ENCODE measurements around the gene SESTD1.
"Not testable (repeated sequence)": the region's sequence is repeated elsewhere in the genome, so short reads cannot be mapped to it uniquely, and the experiment has no call there.

SESTD1 gene

DNA sequence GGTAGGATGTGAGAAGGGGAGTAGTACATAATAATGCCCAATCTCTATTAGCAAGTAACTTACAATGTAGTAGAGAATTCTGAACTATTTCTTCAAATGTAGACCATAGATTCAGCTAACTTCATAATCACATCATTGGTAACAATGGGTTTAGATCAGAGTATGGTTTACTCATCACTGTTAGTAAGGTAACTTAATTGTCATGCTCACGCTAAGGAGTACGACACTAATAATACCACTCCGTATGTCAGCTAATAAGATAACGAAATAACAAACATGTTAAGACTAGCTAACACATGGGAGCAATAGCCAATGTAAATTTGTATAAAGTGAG, 158.3 kb downstream of the SESTD1 start:
- DNase-seq (ENCODE audit: low read depth) = no peak

DNA sequence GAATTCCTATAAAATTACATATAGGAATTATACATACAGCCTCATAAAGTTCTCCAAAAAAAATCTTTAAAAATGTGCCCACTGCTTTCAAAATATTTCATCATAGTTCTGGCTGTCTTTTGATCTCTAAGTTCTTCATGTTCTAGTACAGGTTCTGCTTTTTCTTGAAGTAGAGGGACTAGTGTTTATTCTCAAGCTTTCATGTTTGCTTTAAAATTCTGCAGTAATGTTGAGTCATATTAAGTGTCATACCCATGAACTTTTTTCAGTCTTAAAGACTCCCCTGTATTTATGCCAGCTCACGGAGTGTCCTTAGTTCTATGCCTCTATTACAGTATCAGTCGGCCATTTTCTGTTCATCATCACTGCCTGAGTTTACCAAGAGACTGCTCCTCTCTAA, 159.9 kb downstream of the SESTD1 start:
- DNase-seq (ENCODE audit: low read depth) = no peak

DNA sequence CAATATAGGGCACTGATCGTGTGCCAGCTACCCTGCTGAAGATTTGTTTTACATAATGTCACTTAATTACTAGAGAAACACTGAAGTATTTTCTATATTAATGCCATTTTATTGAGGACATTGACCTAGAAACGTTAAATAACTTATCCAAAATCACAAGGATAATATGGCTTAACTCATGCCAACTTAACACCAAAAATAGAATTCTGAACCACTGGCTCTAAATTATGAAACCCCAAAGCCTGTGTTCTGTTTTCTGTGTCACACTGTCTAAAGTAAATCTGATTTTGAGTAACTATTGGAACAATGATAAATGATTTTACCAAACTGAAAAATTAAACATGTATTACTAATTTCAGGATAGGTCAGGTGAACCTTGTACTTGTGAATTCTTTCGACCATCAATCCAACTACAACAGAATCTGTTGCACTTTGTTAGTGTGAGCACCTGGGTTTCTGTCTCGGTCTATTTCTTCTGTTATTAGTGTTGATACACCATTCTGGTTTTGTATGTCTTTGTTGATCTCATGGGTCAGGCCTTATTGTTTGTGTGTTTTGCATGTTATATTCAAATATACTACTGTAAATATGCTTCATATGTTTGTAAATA, 166.4 kb downstream of the SESTD1 start:
- DNase-seq (ENCODE audit: low read depth) = no peak

DNA sequence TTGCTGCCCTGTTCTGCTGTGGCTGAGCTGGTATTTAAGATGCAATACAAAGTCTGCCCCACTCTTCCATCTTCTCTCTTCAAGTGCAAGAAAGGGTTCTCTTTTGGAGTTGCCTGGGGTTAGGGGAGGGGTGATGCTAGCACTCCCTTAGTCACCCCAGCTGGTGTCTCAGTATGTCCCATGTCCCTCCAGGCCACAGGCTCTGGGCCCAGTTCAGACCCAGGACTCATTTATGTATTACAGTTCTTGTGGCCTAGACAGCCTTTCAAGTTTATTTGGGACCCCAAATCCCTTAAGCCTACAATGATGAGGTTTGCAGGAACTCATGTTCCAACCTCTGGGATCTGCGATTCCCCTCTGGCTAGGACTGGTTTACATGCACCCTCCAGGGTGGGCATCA, 167.5 kb downstream of the SESTD1 start:
- DNase-seq (ENCODE audit: low read depth) = no peak

DNA sequence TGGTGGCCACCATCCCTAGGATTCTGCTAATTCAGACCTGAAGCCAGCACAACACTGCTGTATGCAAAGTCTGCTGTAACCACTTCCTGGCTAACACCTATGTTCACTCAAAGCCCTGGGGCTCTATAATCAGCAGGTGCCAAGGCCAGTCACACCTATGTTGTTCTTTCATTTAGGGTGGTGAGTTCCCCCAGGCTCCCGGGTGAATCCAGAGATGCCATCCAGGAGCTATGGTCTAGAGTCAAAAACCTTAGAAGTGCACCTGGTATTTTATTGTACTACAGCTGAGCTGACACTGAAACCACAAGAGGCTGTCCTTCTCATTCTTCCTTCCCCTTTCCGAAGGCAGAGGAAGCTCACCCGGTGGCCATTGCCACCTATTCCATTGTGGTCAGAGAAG, 168.5 kb downstream of the SESTD1 start:
- no peak for DNase-seq (ENCODE audit: low read depth)

DNA sequence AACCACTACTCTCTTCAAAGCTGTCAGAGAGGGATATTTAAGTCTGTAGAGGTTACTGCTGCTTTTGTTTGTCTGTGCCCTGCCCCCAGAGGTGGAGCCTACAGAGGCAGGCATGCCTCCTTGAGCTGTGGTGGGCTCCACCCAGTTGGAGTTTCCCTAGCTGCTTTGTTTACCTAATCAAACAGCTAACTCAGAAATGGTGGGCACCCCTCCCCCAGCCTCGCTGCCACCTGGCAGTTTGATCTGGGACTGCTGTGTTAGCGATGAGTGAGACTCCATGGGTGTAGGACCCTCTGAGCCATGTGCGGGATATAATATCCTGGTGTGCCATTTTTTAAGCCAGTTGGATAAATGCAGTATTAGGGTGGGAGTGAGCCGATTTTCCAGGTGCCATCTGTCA, 171.7 kb downstream of the SESTD1 start:
- DNase-seq (ENCODE audit: low read depth) = not testable (repeated sequence)

DNA sequence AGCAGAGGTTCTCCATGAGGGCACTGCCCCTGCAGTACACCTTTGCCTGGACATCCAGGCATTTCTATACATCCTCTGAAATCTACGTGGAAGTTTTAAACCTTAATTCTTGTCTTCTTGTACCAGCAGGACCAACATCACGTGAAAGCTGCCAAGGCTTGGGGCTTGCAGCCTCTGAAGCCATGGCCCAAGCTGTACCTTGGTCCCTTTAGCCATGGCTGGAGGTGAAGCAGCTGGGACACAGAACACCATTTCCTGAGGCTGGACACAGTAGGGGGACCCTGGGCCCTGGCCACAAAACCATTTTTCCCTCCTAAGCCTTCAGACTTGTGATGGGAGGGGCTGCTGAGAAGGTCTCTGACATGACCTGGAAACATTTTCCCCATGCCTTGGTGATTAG, 181.9 kb downstream of the SESTD1 start:
- no peak for DNase-seq (ENCODE audit: low read depth)

DNA sequence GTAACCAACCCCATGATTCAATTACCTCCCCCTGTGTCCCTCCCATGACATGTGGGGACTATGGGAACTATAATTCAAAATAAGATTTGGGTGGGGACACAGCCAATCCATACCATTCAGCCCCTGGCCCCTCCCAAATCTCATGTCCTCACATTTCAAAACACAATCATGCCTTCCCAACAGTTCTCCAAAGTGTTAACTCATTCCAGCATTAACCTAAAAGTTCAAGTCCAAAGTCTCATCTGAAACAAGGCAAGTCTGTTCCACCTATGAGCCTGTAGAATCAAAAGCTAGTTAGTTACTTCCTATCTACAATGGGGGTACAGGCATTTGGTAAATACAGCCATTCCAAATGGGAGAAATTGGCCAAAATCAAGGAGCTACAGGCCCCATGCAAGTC, 182.7 kb downstream of the SESTD1 start:
- no peak for DNase-seq (ENCODE audit: low read depth)

DNA sequence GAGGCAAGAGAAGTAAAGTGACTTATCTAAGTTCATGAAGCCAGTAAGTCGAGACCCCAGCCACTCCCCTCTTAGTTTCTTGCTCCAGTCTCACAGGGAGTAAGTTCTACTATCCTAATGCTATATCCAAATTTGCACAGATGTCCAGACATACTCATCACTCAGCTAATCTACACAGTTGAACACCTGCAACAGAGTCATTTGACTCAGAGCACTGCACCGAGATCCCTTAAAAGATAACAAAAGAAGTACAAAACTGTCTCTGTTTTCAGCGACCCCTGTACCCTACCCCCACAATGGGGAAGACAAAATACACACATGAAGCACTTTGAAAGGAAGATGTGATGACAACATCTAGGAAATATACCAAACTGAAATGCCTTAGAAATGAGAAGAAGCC, 192.1 kb downstream of the SESTD1 start:
- DNase-seq (ENCODE audit: low read depth) = no peak

DNA sequence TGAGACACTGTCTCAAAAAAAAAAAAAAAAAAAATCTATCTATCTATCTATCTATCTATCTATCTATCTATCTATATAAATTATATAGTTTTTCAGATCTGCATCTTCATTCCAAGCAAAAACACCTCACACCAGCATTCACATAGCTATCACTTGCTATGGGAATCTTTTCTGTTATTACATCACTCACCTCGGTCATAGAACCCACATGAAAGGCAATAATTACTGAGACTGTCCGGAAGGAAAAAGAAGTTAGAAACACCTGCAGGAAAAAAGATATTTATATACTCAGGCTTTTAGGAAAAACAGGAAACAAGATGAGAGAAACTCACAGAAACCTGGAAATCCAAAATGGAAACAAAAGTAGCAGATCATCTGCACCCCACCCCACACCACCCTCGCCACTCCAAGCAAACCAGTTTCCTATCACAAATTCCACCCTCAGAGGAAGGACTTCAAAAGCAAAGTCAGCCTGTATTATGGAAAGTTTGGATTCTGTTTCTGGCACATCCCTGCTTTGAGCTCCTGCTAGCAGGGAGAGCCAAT, 192.7 kb downstream of the SESTD1 start:
- no peak for DNase-seq (ENCODE audit: low read depth)

DNA sequence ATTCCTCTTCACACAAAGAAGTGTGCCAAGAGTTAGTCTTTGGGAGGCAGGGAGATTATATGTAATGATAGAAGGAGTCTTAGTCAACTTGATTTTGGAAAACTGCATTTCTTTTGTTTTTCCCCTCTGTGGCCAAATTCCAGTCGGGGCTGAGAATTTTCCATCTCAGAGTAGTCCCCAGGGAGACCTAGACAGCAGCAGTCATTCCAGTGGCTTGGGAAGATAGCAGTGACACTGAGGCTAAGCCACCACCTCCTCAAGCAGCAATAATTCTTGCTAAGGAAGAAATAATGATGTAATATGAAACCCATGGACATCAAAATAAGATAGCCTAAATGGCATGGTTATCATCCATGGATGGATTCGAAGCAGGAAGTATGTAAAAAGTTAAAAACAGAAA, 193.7 kb downstream of the SESTD1 start:
- no peak for DNase-seq (ENCODE audit: low read depth)

DNA sequence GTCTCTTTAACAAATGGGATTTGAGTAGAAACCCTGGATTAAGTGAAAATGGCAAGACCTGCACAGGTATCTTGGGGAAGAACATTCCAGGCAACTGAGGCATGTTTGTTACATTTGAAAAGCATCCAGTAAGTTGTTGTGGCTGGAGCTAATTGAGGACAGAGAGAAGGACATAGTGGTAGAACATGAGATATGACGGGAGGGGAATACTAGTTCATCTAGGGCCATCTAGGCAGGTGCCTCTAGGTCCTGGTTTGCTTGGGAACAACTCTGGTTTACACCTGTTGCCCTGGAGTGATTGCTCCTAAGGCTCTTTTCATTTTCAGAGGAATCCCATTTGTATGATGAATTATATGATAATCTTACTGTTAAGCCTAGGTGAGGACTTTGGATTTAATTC, 194.9 kb downstream of the SESTD1 start:
- DNase-seq (ENCODE audit: low read depth) = no peak

DNA sequence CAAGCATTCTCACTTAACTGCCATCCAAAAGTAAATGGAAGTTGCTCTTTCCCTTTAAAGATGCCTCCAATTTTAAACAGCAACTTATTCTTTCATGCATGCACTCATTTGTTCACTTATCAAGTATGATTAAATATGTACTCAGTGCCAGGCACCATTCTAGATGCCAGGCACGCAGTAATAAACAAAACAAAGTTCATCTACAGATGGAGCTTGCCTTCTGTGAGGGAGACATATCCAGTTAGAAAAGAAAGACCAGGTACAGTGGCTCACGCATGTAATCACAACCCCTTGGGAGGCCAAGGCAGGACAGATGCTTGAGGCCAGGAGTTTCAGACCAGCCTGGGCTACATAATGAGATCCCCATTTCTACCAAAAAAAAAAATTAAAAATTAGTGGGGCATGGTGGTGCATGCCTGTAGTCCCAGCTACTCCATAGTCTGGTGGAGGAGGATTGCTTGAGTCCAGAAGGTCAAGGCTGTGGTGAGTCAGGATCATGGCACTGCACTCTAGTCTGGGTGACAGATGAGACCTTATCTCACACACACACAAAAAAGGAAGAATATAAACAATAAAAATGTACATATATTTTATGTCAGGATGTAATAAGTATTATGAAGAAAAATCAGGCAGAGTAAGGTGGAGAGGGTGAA, 195.5 kb downstream of the SESTD1 start:
- DNase-seq (ENCODE audit: low read depth) = no peak

DNA sequence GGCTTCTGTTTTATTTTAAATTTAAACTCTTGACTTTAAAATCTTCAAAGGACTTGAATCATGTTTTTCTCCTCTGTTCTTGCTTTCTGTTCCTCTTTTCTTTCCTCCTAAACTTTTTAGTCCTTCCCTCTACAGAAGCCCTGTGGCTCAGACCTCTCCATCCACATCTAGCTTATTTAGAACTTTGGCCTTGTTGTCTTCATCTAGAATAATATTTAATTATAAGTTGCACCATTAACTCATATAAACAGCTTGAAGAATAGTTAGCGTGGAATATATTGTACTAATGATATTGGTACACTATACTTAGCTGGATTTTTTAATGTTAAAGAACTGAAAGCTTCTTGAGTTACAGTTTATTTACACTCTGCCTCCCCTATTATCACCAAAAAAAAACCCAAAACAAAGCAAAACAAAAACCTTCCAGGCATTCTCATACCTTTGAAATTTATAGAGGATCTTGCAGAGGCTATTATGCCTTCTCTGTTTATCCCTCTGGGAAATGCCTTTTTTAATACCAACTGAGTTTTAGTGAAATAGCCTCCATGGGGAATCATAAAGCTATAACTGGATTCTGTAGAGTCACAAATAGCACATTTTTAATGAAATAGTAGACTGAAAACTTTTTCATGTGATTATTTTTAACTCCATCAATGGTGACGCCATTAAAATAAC, 205.5 kb downstream of the SESTD1 start:
- no peak for DNase-seq (ENCODE audit: low read depth)

DNA sequence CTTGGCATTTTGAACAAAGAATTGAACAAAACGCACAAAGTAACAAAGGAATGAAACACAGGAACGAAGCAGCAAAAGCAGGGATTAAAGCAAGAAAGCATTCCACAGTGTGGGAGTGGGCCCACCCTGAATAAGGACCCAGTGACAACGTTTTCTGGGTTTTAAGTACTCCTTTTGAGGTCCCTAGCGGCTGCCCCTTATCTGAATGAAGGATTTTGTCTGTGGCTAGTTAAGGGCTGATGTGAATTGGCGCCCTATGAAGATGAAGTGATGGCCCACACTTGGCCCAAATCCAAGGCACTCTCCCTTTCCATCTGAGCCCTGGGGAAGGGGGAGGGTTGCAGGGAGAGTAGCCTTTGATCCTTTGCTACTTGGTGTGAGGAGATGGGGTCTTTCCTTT, 206.9 kb downstream of the SESTD1 start:
- no peak for DNase-seq (ENCODE audit: low read depth)

DNA sequence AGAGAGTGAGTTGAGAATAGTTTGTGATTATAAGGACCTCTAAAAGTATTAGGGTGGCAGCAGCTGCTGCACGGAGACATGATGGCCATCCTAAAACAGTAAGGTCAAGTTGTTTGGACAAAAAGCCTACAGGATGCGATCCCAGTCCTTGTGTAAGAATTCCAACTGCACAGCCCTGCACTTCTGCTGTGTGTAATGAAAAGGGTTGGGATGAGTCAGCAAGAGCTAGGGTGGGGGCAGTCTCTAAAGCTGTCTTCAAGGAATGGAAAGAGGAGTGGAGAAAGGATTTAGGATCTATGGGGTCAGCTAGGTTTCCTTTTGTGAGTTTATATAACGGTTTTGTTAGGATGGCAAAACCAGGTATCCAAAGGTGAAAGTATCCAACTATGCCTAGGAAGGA, 211.1 kb downstream of the SESTD1 start:
- DNase-seq (ENCODE audit: low read depth) = not testable (repeated sequence)
